Right ventricle myocardium inferior (tissue), 1 donor: ENCODE measurements around the gene FIBCD1. TPM values are rescaled to one million over a fixed set of nuclear protein-coding genes. Genes with fewer than 3 reads are reported as not detected.

Experiments used
- ATAC-seq: fragments of 200-7000 bp; cut with Tn5 transposase; one replicate; pipeline ENCODE4 v1.9.1; 2020; ENCODE audit warnings: mild to moderate bottlenecking, moderate library complexity
- DNase-seq: peaks from one replicate; pipeline ENCODE4 v3.0.0; 2021; ENCODE audit errors: missing footprints
- intact Hi-C: fragments of 100-400 bp; cut with DNase I; formaldehyde crosslinking; loops from one replicate; pipeline ENCODE4 v1.11.0; 2022
- long read RNA-seq: library from polyadenylated mRNA; unstranded; transcript quantifications from one replicate; pipeline ENCODE4 v2.0.0, GENCODE V29; 2021
- total RNA-seq: library from RNA; stranded (reverse); fragmentation: NEBNext Ultra II Directional; extraction: Animal tissue kit (Norgen Biotek cat#: 25700); gene quantifications from one replicate; pipeline ENCODE4 v1.2.1, GENCODE V29; 2021
- donor health status: DM: no; HTN: yes; CAD: no; lungs with severe emphysema.

Gene FIBCD1
- total RNA-seq, result 0.57 TPM
- long read RNA-seq, result 0 reads

- intact Hi-C loops, result loop anchor here (2.0 to 10.0 kb wide), 2 partner anchors 106 to 230 kb away; no protein-coding TSS in a partner anchor
- DNase-seq, result peak; percentile 45
- no peak for ATAC-seq
Measured at GRCh38 chr9:130938652-130939404, at the start of gene FIBCD1. Gene FIBCD1 (minus strand): TSS chr9:130939247. CDS start chr9:130938607, 640 bp downstream.

GRCh38 chr9:130988400-130988747, 49.3 kb upstream of the FIBCD1 start:
- ATAC-seq, result no peak
- DNase-seq, result no peak
- intact Hi-C loops, result no loop called here

GRCh38 chr9:130987738-130988399, 48.8 kb upstream of the FIBCD1 start:
- DNase-seq (no peak), ATAC-seq (no peak)
- intact Hi-C loops, result no loop called here

GRCh38 chr9:130987054-130987453, 48.0 kb upstream of the FIBCD1 start:
- intact Hi-C loops, result no loop called here
- ATAC-seq, result no peak

GRCh38 chr9:130986356-130986965, 47.4 kb upstream of the FIBCD1 start:
- intact Hi-C loops, result no loop called here
- ATAC-seq, result no peak
- no peak for DNase-seq

More at GRCh38 chr9:130987054-130987453, 48.0 kb upstream of the FIBCD1 start:
- no peak for DNase-seq

GRCh38 chr9:130985606-130986162, 46.6 kb upstream of the FIBCD1 start:
- intact Hi-C loops, result no loop called here
- ATAC-seq (no peak), DNase-seq (no peak)

- no peak for DNase-seq
- ATAC-seq, result no peak
- intact Hi-C loops, result no loop called here
Measured at GRCh38 chr9:130985029-130985428, 46.0 kb upstream of the FIBCD1 start.

- intact Hi-C loops, result no loop called here
- ATAC-seq (no peak), DNase-seq (no peak)
Measured at GRCh38 chr9:130984521-130984920, 45.5 kb upstream of the FIBCD1 start.

GRCh38 chr9:130983970-130984369, 44.9 kb upstream of the FIBCD1 start:
- intact Hi-C loops, result no loop called here
- DNase-seq, result no peak
- ATAC-seq, result no peak

GRCh38 chr9:130983359-130983670, 44.3 kb upstream of the FIBCD1 start:
- no peak for DNase-seq
- intact Hi-C loops, result no loop called here
- ATAC-seq, result no peak

GRCh38 chr9:130982636-130983358, 43.8 kb upstream of the FIBCD1 start:
- DNase-seq, result no peak
- ATAC-seq, result no peak
- intact Hi-C loops, result no loop called here

GRCh38 chr9:130981756-130982137, 42.7 kb upstream of the FIBCD1 start:
- ATAC-seq (no peak), DNase-seq (no peak)
- intact Hi-C loops, result no loop called here

GRCh38 chr9:130981002-130981755, 42.1 kb upstream of the FIBCD1 start:
- no peak for ATAC-seq
- DNase-seq, result no peak
- intact Hi-C loops, result no loop called here

- intact Hi-C loops, result no loop called here
- ATAC-seq (no peak), DNase-seq (no peak)
Measured at GRCh38 chr9:130980526-130980925, 41.5 kb upstream of the FIBCD1 start.

- no peak for DNase-seq
- intact Hi-C loops, result no loop called here
Measured at GRCh38 chr9:130979591-130980385, 40.7 kb upstream of the FIBCD1 start.

GRCh38 chr9:130977811-130978221, 38.8 kb upstream of the FIBCD1 start:
- ATAC-seq, result peak; percentile 88
- intact Hi-C loops, result no loop called here
- no peak for DNase-seq

More at GRCh38 chr9:130979591-130980385, 40.7 kb upstream of the FIBCD1 start:
- no peak for ATAC-seq

- ATAC-seq, result no peak
Measured at GRCh38 chr9:130975932-130976841, 37.1 kb upstream of the FIBCD1 start.

More at GRCh38 chr9:130975932-130976841, 37.1 kb upstream of the FIBCD1 start:
- no peak for DNase-seq
- intact Hi-C loops, result no loop called here
